HL-60 (cell line): ENCODE data around the gene ATP2B2.

Experiments
- DNase-seq, 2 experiments: peaks; one replicate each; pipeline ENCODE4 v3.0.0-alpha.2; 2010 to 2020; ENCODE audit warnings: low read depth in 1 of 2, low spot score in 1 of 2
- H3K27ac ChIP-seq: fragments of 250-450 bp; sonication (Bioruptor Pico); replicated peaks from 2 replicates; pipeline ENCODE4 v1.5.1; 2020; ENCODE audit warnings: mild to moderate bottlenecking, moderate library complexity
- H3K27me3 ChIP-seq: fragments of 250-450 bp; sonication (Bioruptor Pico); 2 replicates; pipeline ENCODE4 v1.5.1; 2021; ENCODE audit warnings: mild to moderate bottlenecking, moderate library complexity; ENCODE audit not compliant: insufficient read depth, poor library complexity, severe bottlenecking
- H3K4me3 ChIP-seq: replicated peaks from 2 replicates; pipeline ENCODE4 v1.5.1; 2011; ENCODE audit warnings: mild to moderate bottlenecking, control low read depth, low read length; ENCODE audit not compliant: insufficient read depth
- CTCF ChIP-seq: IDR thresholded peaks from one replicate; pipeline ENCODE4 v1.5.1; 2011; ENCODE audit warnings: low read length, control low read depth, inconsistent platforms; ENCODE audit not compliant: insufficient read depth
- GABPA ChIP-seq: IDR thresholded peaks from 2 replicates; pipeline ENCODE4 v1.6.1; 2012; ENCODE audit warnings: low read depth
- POLR2AphosphoS5 ChIP-seq: IDR thresholded peaks from 2 replicates; pipeline ENCODE4 v1.6.1; 2012; ENCODE audit warnings: low read depth
- REST ChIP-seq: IDR thresholded peaks from 2 replicates; pipeline ENCODE4 v1.6.1; 2012; ENCODE audit warnings: low read depth; ENCODE audit not compliant: insufficient replicate concordance
- SPI1 ChIP-seq: IDR thresholded peaks from 2 replicates; pipeline ENCODE4 v1.6.1; 2012; ENCODE audit warnings: low read depth, mild to moderate bottlenecking, borderline replicate concordance

Gene ATP2B2

GRCh38 chr3:10467904-10468612, 37.3 kb downstream of the ATP2B2 start:
- Histone ChIP-seq H3K4me3 (no peak overlapping the region), H3K27me3 (peaks cover 8% of the 10 kb centered on the region), H3K27ac (no peak overlapping the region)
- no peak for DNase-seq
- TF ChIP-seq POLR2AphosphoS5 (no peak), REST (no peak), GABPA (no peak), SPI1 (no peak), CTCF (no peak)

GRCh38 chr3:10467204-10467603, 38.2 kb downstream of the ATP2B2 start:
- no peak overlapping the region for H3K27ac ChIP-seq
- no peak for TF ChIP-seq REST
- no peak for TF ChIP-seq POLR2AphosphoS5
- TF ChIP-seq CTCF, result no peak
- TF ChIP-seq GABPA, result no peak
- no peak for TF ChIP-seq SPI1
- H3K4me3 ChIP-seq, result no peak overlapping the region
- H3K27me3 ChIP-seq, result peaks cover under 1% of the 10 kb centered on the region
- no peak for DNase-seq

GRCh38 chr3:10466186-10466585, 39.2 kb downstream of the ATP2B2 start:
- no peak overlapping the region for H3K27ac ChIP-seq
- TF ChIP-seq GABPA (no peak), POLR2AphosphoS5 (no peak), REST (no peak), SPI1 (no peak)
- DNase-seq, result no peak
- no peak overlapping the region for H3K4me3 ChIP-seq
- H3K27me3 ChIP-seq, result no peaks in the 10 kb centered on the region
